ENCODE measurements around the gene HLA-B.

HLA-B gene

GRCh38 chr6:31305703-31306219 is 51.2 kb downstream of the HLA-B start:
- no peak for DNase-seq (ENCODE audit: low read depth)

- DNase-seq (ENCODE audit: low read depth) = no peak
Observed at GRCh38 chr6:31304683-31305082, 52.3 kb downstream of the HLA-B start.
